ENCODE data around the gene ZNF689. TPM values are rescaled to one million over a fixed set of nuclear protein-coding genes. Genes with fewer than 3 reads are reported as not detected.
A peak's percentile ranks its signal among the peaks of the same experiment; 100 is the strongest.
"Not testable (repeated sequence)": the region's sequence is repeated elsewhere in the genome, so short reads cannot be mapped to it uniquely, and the experiment has no call there.

ZNF689 gene
- total and polyA plus RNA-seq, 2 donors (not counting 1 experiment from before 2014, with no cell fraction given), result 3.5 to 6.1 TPM

DNA sequence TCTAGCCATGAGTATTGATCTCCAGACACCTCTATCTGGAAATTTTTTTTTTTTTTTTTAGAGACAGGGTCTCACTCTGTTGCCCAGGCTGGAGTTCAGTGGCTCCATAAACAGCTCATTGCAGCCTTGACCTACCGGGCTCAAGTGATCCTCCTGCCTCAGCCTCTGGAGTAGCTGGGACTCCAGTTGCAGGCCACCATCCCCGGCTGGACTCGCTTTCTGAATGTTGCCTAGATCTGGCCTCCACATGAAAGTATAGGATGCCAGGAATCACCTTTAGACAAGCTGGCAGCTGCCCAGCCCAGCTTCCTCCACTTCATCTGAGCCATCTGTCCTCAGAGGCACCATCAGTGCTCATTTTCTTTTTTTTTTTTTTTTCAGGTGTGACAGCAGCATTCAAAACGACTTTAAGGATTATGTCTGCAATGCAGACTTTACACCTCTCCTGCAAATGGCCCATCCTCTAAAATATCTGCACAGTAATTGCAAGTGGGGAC, 34.2 kb upstream of the ZNF689 start:
- Histone ChIP-seq H3K9me3 (ENCODE audit: control insufficient read depth, insufficient read depth, low read depth, low read length) (no peaks in the 10 kb centered on the region), H3K4me3 (replicated peaks in 1 of 4; ENCODE audit: control extremely low read depth in 1 of 4, insufficient read depth in 1 of 4, low read depth in 3 of 4, low read length in 4 of 4) (no peak overlapping the region), H2AFZ (ENCODE audit: low read length) (no peak overlapping the region), H3K4me2 (ENCODE audit: extremely low read depth, insufficient read depth, low read length) (no peak overlapping the region), H3K79me2 (ENCODE audit: control insufficient read depth, insufficient read depth, low read length) (no peaks in the 10 kb centered on the region), H3K9ac (ENCODE audit: insufficient read depth, low read length) (no peak overlapping the region), H4K20me1 (ENCODE audit: control insufficient read depth, extremely low read depth, insufficient read depth, low read length) (no peaks in the 10 kb centered on the region), H3K27me3 (ENCODE audit: control insufficient read depth, insufficient read depth, low read length) (peaks cover 2% of the 10 kb centered on the region), H3K4me1 (ENCODE audit: control insufficient read depth, extremely low read depth, insufficient read depth, low read length) (no peaks in the 10 kb centered on the region), H3K27ac (ENCODE audit: insufficient read depth, low read length) (no peak overlapping the region), H3K36me3 (ENCODE audit: control insufficient read depth, insufficient read depth, low read length) (no peaks in the 10 kb centered on the region)
- DNase-seq (ENCODE audit: low read depth in 2 of 2), result no peak
- TF ChIP-seq, protein P1, sequence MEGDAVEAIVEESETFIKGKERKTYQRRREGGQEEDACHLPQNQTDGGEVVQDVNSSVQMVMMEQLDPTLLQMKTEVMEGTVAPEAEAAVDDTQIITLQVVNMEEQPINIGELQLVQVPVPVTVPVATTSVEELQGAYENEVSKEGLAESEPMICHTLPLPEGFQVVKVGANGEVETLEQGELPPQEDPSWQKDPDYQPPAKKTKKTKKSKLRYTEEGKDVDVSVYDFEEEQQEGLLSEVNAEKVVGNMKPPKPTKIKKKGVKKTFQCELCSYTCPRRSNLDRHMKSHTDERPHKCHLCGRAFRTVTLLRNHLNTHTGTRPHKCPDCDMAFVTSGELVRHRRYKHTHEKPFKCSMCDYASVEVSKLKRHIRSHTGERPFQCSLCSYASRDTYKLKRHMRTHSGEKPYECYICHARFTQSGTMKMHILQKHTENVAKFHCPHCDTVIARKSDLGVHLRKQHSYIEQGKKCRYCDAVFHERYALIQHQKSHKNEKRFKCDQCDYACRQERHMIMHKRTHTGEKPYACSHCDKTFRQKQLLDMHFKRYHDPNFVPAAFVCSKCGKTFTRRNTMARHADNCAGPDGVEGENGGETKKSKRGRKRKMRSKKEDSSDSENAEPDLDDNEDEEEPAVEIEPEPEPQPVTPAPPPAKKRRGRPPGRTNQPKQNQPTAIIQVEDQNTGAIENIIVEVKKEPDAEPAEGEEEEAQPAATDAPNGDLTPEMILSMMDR (conservative IDR thresholded peaks at IDR 0.05 in 1 of 2, IDR thresholded peaks at IDR 0.05 in 1 of 2; ENCODE audit: low read depth in 1 of 2, low read length in 2 of 2), result no peak
- TF ChIP-seq EZH2 (IDR thresholded peaks at IDR 0.05; ENCODE audit: low read length, missing control alignments), result no peak

DNA sequence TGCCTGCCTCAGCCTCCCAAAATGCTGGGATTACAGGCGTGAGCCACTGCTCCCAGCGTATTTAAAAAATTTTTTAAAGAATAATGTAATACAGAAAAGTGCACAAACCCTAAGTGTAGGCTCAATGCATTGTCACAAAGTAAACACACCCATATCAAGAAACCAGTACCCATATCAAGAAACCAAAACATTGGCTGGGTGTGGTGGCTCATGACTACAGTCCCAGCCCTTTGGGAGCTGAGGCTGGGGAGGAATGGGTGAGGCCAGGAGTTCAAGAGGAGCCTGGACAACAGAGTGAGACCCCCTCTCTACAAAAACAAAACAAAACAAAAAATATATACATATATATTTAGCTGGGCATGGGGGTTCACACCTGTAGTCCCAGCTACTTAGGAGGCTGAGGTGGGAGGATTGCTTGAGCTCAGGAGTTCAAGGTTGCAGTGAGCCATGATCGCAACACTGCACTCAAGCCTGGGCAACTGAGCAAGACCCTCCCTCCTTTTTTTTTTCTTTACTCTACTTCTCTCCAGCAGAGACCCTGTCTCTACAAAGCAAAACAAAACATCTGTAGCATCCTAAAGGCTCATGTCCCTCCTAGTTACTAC, 31.3 kb upstream of the ZNF689 start:
- H3K27ac ChIP-seq (ENCODE audit: insufficient read depth, low read length), result no peak overlapping the region
- H3K4me3 ChIP-seq (replicated peaks in 1 of 4; ENCODE audit: control extremely low read depth in 1 of 4, insufficient read depth in 1 of 4, low read depth in 3 of 4, low read length in 4 of 4), result no peak overlapping the region
- H3K4me1 ChIP-seq (ENCODE audit: control insufficient read depth, extremely low read depth, insufficient read depth, low read length), result no peaks in the 10 kb centered on the region
- H3K4me2 ChIP-seq (ENCODE audit: extremely low read depth, insufficient read depth, low read length), result no peak overlapping the region
- H2AFZ ChIP-seq (ENCODE audit: low read length), result no peak overlapping the region
- TF ChIP-seq, protein P1 (conservative IDR thresholded peaks at IDR 0.05 in 1 of 2, IDR thresholded peaks at IDR 0.05 in 1 of 2; ENCODE audit: low read depth in 1 of 2, low read length in 2 of 2), result no peak
- TF ChIP-seq EZH2 (IDR thresholded peaks at IDR 0.05; ENCODE audit: low read length, missing control alignments), result no peak
- no peaks in the 10 kb centered on the region for H3K79me2 ChIP-seq (ENCODE audit: control insufficient read depth, insufficient read depth, low read length)
- no peak overlapping the region for H3K9ac ChIP-seq (ENCODE audit: insufficient read depth, low read length)
- DNase-seq (ENCODE audit: low read depth in 2 of 2), result no peak
- H3K36me3 ChIP-seq (ENCODE audit: control insufficient read depth, insufficient read depth, low read length), result no peaks in the 10 kb centered on the region
- no peaks in the 10 kb centered on the region for H4K20me1 ChIP-seq (ENCODE audit: control insufficient read depth, extremely low read depth, insufficient read depth, low read length)
- no peaks in the 10 kb centered on the region for H3K9me3 ChIP-seq (ENCODE audit: control insufficient read depth, insufficient read depth, low read depth, low read length)
- H3K27me3 ChIP-seq (ENCODE audit: control insufficient read depth, insufficient read depth, low read length), result peaks cover 2% of the 10 kb centered on the region

DNA sequence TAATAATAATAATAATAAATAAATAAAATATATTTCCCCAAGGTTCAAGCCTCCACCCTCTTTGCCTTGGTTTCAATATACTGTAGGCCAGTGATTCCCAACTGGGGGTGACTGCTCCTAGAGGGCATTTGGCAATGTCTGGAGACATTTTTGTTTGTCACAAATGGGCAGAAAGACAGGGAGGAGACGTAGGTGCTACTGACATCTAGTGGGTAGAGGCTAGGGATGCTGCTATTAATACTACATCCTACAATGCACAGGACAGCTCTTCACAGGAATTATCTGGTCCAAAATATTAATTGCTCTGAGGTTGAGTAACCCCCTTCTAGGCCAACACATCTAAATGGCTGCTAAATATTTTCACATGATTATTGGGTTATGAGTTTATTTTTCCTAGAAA, 27.8 kb upstream of the ZNF689 start:
- no peaks in the 10 kb centered on the region for H4K20me1 ChIP-seq (ENCODE audit: control insufficient read depth, extremely low read depth, insufficient read depth, low read length)
- no peak overlapping the region for H3K27ac ChIP-seq (ENCODE audit: insufficient read depth, low read length)
- H2AFZ ChIP-seq (ENCODE audit: low read length), result no peak overlapping the region
- no peak overlapping the region for H3K4me3 ChIP-seq (replicated peaks in 1 of 4; ENCODE audit: control extremely low read depth in 1 of 4, insufficient read depth in 1 of 4, low read depth in 3 of 4, low read length in 4 of 4)
- no peak overlapping the region for H3K4me2 ChIP-seq (ENCODE audit: extremely low read depth, insufficient read depth, low read length)
- no peaks in the 10 kb centered on the region for H3K9me3 ChIP-seq (ENCODE audit: control insufficient read depth, insufficient read depth, low read depth, low read length)
- no peaks in the 10 kb centered on the region for H3K36me3 ChIP-seq (ENCODE audit: control insufficient read depth, insufficient read depth, low read length)
- peaks cover 2% of the 10 kb centered on the region for H3K4me1 ChIP-seq (ENCODE audit: control insufficient read depth, extremely low read depth, insufficient read depth, low read length)
- H3K27me3 ChIP-seq (ENCODE audit: control insufficient read depth, insufficient read depth, low read length), result no peaks in the 10 kb centered on the region
- DNase-seq (ENCODE audit: low read depth in 2 of 2), result peak; percentile 32 to 57
- no peaks in the 10 kb centered on the region for H3K79me2 ChIP-seq (ENCODE audit: control insufficient read depth, insufficient read depth, low read length)
- no peak overlapping the region for H3K9ac ChIP-seq (ENCODE audit: insufficient read depth, low read length)
- TF ChIP-seq, protein P1 (conservative IDR thresholded peaks at IDR 0.05 in 1 of 2, IDR thresholded peaks at IDR 0.05 in 1 of 2; ENCODE audit: low read depth in 1 of 2, low read length in 2 of 2), result peak; percentile 42 to 62
- no peak for TF ChIP-seq EZH2 (IDR thresholded peaks at IDR 0.05; ENCODE audit: low read length, missing control alignments)

DNA sequence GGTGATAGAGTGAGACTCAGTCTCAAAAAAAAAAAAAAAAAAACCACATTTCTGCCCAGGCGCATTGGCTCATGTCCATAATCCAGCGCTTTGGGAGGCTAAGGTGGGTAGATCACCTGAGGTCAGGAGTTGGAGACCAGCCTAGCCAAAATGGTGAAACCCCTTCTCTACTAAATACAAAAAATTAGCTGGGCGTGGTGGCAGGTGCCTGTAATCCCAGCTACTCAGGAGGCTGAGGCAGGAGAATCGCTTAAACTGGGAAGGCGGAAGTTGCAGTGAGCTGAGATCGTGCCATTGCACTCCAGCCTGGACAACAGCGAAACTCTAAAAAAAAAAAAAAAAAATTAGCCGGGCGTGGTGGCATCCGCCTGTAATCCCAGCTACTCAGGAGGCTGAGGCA, 26.9 kb upstream of the ZNF689 start:
- not testable (repeated sequence) for H3K4me3 ChIP-seq (replicated peaks in 1 of 4; ENCODE audit: control extremely low read depth in 1 of 4, insufficient read depth in 1 of 4, low read depth in 3 of 4, low read length in 4 of 4); H2AFZ ChIP-seq (ENCODE audit: low read length); H3K4me1 ChIP-seq (ENCODE audit: control insufficient read depth, extremely low read depth, insufficient read depth, low read length); H4K20me1 ChIP-seq (ENCODE audit: control insufficient read depth, extremely low read depth, insufficient read depth, low read length); H3K36me3 ChIP-seq (ENCODE audit: control insufficient read depth, insufficient read depth, low read length); H3K9ac ChIP-seq (ENCODE audit: insufficient read depth, low read length); H3K27me3 ChIP-seq (ENCODE audit: control insufficient read depth, insufficient read depth, low read length); H3K27ac ChIP-seq (ENCODE audit: insufficient read depth, low read length); H3K9me3 ChIP-seq (ENCODE audit: control insufficient read depth, insufficient read depth, low read depth, low read length); H3K4me2 ChIP-seq (ENCODE audit: extremely low read depth, insufficient read depth, low read length); DNase-seq (ENCODE audit: low read depth in 2 of 2); H3K79me2 ChIP-seq (ENCODE audit: control insufficient read depth, insufficient read depth, low read length)

Data from fibroblast of lung (primary cell).